K562 (cell line): ENCODE measurements around the gene SORT1. TPM values are rescaled to one million over a fixed set of nuclear protein-coding genes. Genes with fewer than 3 reads are reported as not detected.
A peak's percentile ranks its signal among the peaks of the same experiment; 100 is the strongest.

Experiments
- ATF4 ChIP-seq: fragments of 450-650 bp; formaldehyde crosslinking; IDR thresholded peaks from 2 replicates; pipeline ENCODE4 v1.4.0; 2022; ENCODE audit warnings: mild to moderate bottlenecking, moderate library complexity
- BCLAF1 ChIP-seq, 2 experiments: fragments of 450-650 bp in 1 of 2; IDR thresholded peaks; 2 replicates each; pipeline ENCODE4 v1.6.1; 2011 to 2017; ENCODE audit warnings: low read depth in 2 of 2, antibody characterized with exemption in 1 of 2, borderline replicate concordance in 1 of 2, low read length in 1 of 2, mild to moderate bottlenecking in 1 of 2, mixed read lengths in 1 of 2; ENCODE audit not compliant: control insufficient read depth in 1 of 2
- CCNT2 ChIP-seq: IDR thresholded peaks from 2 replicates; pipeline ENCODE4 v1.6.1; 2011; ENCODE audit warnings: borderline replicate concordance, low read depth, mild to moderate bottlenecking, moderate library complexity, mixed read lengths, low read length; ENCODE audit not compliant: insufficient read length; ENCODE audit errors: extremely low read depth
- ETS1 ChIP-seq: conservative IDR thresholded peaks from 2 replicates; pipeline ENCODE4 v1.6.1; 2011; ENCODE audit warnings: low read depth, mild to moderate bottlenecking, low read length; ENCODE audit not compliant: control insufficient read depth
- FOS ChIP-seq: IDR thresholded peaks from 3 replicates; pipeline ENCODE4 v1.6.1; 2011; ENCODE audit not compliant: insufficient read length; ENCODE audit errors: extremely low read depth
- FOXJ3 ChIP-seq: sonication (generic); formaldehyde crosslinking; IDR thresholded peaks from 2 replicates; pipeline ENCODE4 v1.4.0; 2020; ENCODE audit warnings: mild to moderate bottlenecking, missing genetic modification reagents
- FOXK2 ChIP-seq, 2 experiments: fragments of 450-650 bp; IDR thresholded peaks in 1 of 2; conservative IDR thresholded peaks in 1 of 2; 2 replicates each; pipeline ENCODE4 v1.6.1; 2016; ENCODE audit warnings: low read depth in 2 of 2, mild to moderate bottlenecking in 1 of 2
- HDAC8 ChIP-seq: fragments of 450-650 bp; IDR thresholded peaks from 2 replicates; pipeline ENCODE4 v1.6.1; 2016; ENCODE audit warnings: mild to moderate bottlenecking, missing genetic modification characterization, moderate library complexity, missing compliant biosample characterization
- HNRNPL ChIP-seq: fragments of 200-400 bp; formaldehyde crosslinking; IDR thresholded peaks from 2 replicates; pipeline ENCODE4 v1.6.1; 2017; ENCODE audit warnings: low read depth, mild to moderate bottlenecking, low read length
- HOMEZ ChIP-seq: fragments of 250-450 bp; sonication (Bioruptor Pico); IDR thresholded peaks from 2 replicates; pipeline ENCODE4 v1.4.0; 2020; ENCODE audit warnings: mild to moderate bottlenecking, moderate library complexity
- ILF3 ChIP-seq: fragments of 450-650 bp; IDR thresholded peaks from 2 replicates; pipeline ENCODE4 v1.6.1; 2018; ENCODE audit warnings: antibody characterized with exemption, mild to moderate bottlenecking, moderate library complexity, borderline replicate concordance
- KDM5B ChIP-seq: fragments of 200-600 bp; sonication (generic); IDR thresholded peaks from 2 replicates; pipeline ENCODE4 v1.6.1; 2012; ENCODE audit warnings: low read depth, mild to moderate bottlenecking, moderate library complexity, low read length, control low read depth, inconsistent platforms; ENCODE audit not compliant: insufficient replicate concordance
- KHSRP ChIP-seq: fragments of 450-650 bp; IDR thresholded peaks from 2 replicates; pipeline ENCODE4 v1.6.1; 2017
- NFE2 ChIP-seq: IDR thresholded peaks from 2 replicates; pipeline ENCODE4 v1.6.1; 2014; ENCODE audit warnings: antibody characterized with exemption, low read depth
- PRMT5 ChIP-seq: sonication (generic); formaldehyde crosslinking; IDR thresholded peaks from 2 replicates; pipeline ENCODE4 v1.5.0; 2020; ENCODE audit warnings: missing genetic modification reagents
- RFX5 ChIP-seq: IDR thresholded peaks from 2 replicates; pipeline ENCODE4 v1.6.1; 2011; ENCODE audit warnings: low read depth, mild to moderate bottlenecking, improper control_type of control experiment, low read length
- SUPT5H ChIP-seq: fragments of 450-650 bp; IDR thresholded peaks from 2 replicates; pipeline ENCODE4 v1.6.1; 2016
- USF2 ChIP-seq: sonication (generic); formaldehyde crosslinking; IDR thresholded peaks from 2 replicates; pipeline ENCODE4 v1.5.0; 2020; ENCODE audit warnings: missing genetic modification reagents
- polyA plus RNA-seq, 8 experiments: library from polyadenylated mRNA; depleted of rRNA in 4 of 8; stranded (reverse) in 5 of 8; unstranded in 3 of 8; fragments of >200 nt; fragmentation: Nextera tagmentation in 2 of 8; fragmentation: Illumina TruSeq in 1 of 8; extraction: Ambion mirVana in 2 of 8; extraction: Trizol in 1 of 8; gene quantifications; 2 replicates each; pipeline versions ENCODE4 v1.2.1 to v1.2.3, GENCODE V29; 2011 to 2014; ENCODE audit warnings: inconsistent platforms in 1 of 8, missing spikeins in 1 of 8
- total RNA-seq, 7 experiments: library from RNA; depleted of rRNA in 6 of 7; stranded (reverse); fragments of >200 nt in 6 of 7; fragmentation: Illumina TruSeq in 2 of 7; extraction: Trizol in 2 of 7; gene quantifications; 2 replicates each; pipeline versions ENCODE4 v1.2.1 to v1.2.3, GENCODE V29; 2011 to 2021; ENCODE audit warnings: low replicate concordance in 1 of 7

Gene SORT1
- total and polyA plus RNA-seq, 9 of the 15 experiments (the other 6 are each of a cell fraction or from before 2014, with no cell fraction given) = 27.4 to 112 (median 65.0) TPM

GRCh38 chr1:109396871-109397580 lies 692 bp downstream of the SORT1 start (continued):
- TF ChIP-seq FOXK2 (conservative IDR thresholded peaks at IDR 0.05 in 1 of 2, IDR thresholded peaks at IDR 0.05 in 1 of 2; ENCODE audit: low read depth in 2 of 2) (0 out of 4 replicates have a peak, but pooled peaks of 1 of the 2 experiments have one; percentile 5), ETS1 (no peak), ATF4 (CRISPR knock-in tag) (no peak), BCLAF1 (IDR thresholded peaks at IDR 0.05; ENCODE audit: borderline replicate concordance in 1 of 2, control insufficient read depth in 1 of 2, low read depth in 2 of 2, low read length in 1 of 2) (no peak), FOS (no peak), KDM5B (no peak), HNRNPL (no peak), SUPT5H (no peak), CCNT2 (no peak), RFX5 (no peak), PRMT5 (CRISPR knock-in tag) (no peak), USF2 (CRISPR knock-in tag) (no peak), HOMEZ (CRISPR knock-in tag) (no peak), ILF3 (no peak), HDAC8 (tag) (no peak), FOXJ3 (CRISPR knock-in tag) (no peak), NFE2 (peak; percentile 30; the same call in 1 of the 2 replicates), KHSRP (no peak)
